ENCODE results near the gene ACTR1B.
A peak's percentile ranks its signal among the peaks of the same experiment; 100 is the strongest.

Gene ACTR1B

GRCh38 chr2:97698530-97698929 is 34.7 kb upstream of the ACTR1B start:
- H3K9me3 ChIP-seq (ENCODE audit: insufficient read depth, low read depth, low read length): no peaks in the 10 kb centered on the region
- no peaks in the 10 kb centered on the region for H3K27me3 ChIP-seq (ENCODE audit: insufficient read depth, low read length, poor library complexity, severe bottlenecking)
- H3K9me2 ChIP-seq (replicated peaks; ENCODE audit: low read depth, low read length): no peaks in the 10 kb centered on the region
- TF ChIP-seq EZH2phosphoT487 (IDR thresholded peaks at IDR 0.05; ENCODE audit: borderline replicate concordance): no peak
- TF ChIP-seq CTCF (conservative IDR thresholded peaks at IDR 0.05; ENCODE audit: low read length): no peak
- no peaks in the 10 kb centered on the region for H3K79me2 ChIP-seq (ENCODE audit: insufficient read depth, low read length)
- H3K36me3 ChIP-seq (ENCODE audit: insufficient read depth, low read length): no peaks in the 10 kb centered on the region
- H3K9ac ChIP-seq (ENCODE audit: low read depth, low read length, poor library complexity, severe bottlenecking): no peak overlapping the region
- H2AFZ ChIP-seq (ENCODE audit: low read length): no peak overlapping the region
- no peaks in the 10 kb centered on the region for H3F3A ChIP-seq (ENCODE audit: low read depth)
- no peaks in the 10 kb centered on the region for H4K20me1 ChIP-seq (ENCODE audit: insufficient read depth, low read length, poor library complexity, severe bottlenecking)
- no peak overlapping the region for H3K4me3 ChIP-seq (ENCODE audit: low read length, poor library complexity, severe bottlenecking)
- H3K4me1 ChIP-seq (ENCODE audit: insufficient read depth, low read length, poor library complexity, severe bottlenecking): peaks cover 31% of the 10 kb centered on the region
- no peak overlapping the region for H3K4me2 ChIP-seq (ENCODE audit: low read depth, low read length, poor library complexity, severe bottlenecking)

- no peak for TF ChIP-seq EZH2phosphoT487 (IDR thresholded peaks at IDR 0.05; ENCODE audit: borderline replicate concordance)
- peak; percentile 93 for TF ChIP-seq CTCF (conservative IDR thresholded peaks at IDR 0.05; ENCODE audit: low read length)
- Histone ChIP-seq H3K36me3 (ENCODE audit: insufficient read depth, low read length) (no peaks in the 10 kb centered on the region), H3K4me2 (ENCODE audit: low read depth, low read length, poor library complexity, severe bottlenecking) (peak overlapping the region; percentile 56), H3K9me3 (ENCODE audit: insufficient read depth, low read depth, low read length) (no peaks in the 10 kb centered on the region), H3K4me3 (ENCODE audit: low read length, poor library complexity, severe bottlenecking) (peak overlapping the region; percentile 50), H3F3A (ENCODE audit: low read depth) (no peaks in the 10 kb centered on the region), H2AFZ (ENCODE audit: low read length) (peak overlapping the region; percentile 85), H3K27me3 (ENCODE audit: insufficient read depth, low read length, poor library complexity, severe bottlenecking) (no peaks in the 10 kb centered on the region), H3K4me1 (ENCODE audit: insufficient read depth, low read length, poor library complexity, severe bottlenecking) (peaks cover 27% of the 10 kb centered on the region), H3K9ac (ENCODE audit: low read depth, low read length, poor library complexity, severe bottlenecking) (peak overlapping the region; percentile 13), H3K79me2 (ENCODE audit: insufficient read depth, low read length) (no peaks in the 10 kb centered on the region), H3K9me2 (replicated peaks; ENCODE audit: low read depth, low read length) (no peaks in the 10 kb centered on the region), H4K20me1 (ENCODE audit: insufficient read depth, low read length, poor library complexity, severe bottlenecking) (no peaks in the 10 kb centered on the region)
These were observed 33.7 kb upstream of the ACTR1B start for GRCh38 chr2:97697252-97698235.

- Histone ChIP-seq H3K4me3 (ENCODE audit: low read length, poor library complexity, severe bottlenecking) (no peak overlapping the region), H3K9me3 (ENCODE audit: insufficient read depth, low read depth, low read length) (no peaks in the 10 kb centered on the region), H3K4me2 (ENCODE audit: low read depth, low read length, poor library complexity, severe bottlenecking) (no peak overlapping the region), H3K79me2 (ENCODE audit: insufficient read depth, low read length) (no peaks in the 10 kb centered on the region), H3K9ac (ENCODE audit: low read depth, low read length, poor library complexity, severe bottlenecking) (no peak overlapping the region), H3K9me2 (replicated peaks; ENCODE audit: low read depth, low read length) (no peaks in the 10 kb centered on the region), H3K27me3 (ENCODE audit: insufficient read depth, low read length, poor library complexity, severe bottlenecking) (no peaks in the 10 kb centered on the region), H4K20me1 (ENCODE audit: insufficient read depth, low read length, poor library complexity, severe bottlenecking) (no peaks in the 10 kb centered on the region), H3F3A (ENCODE audit: low read depth) (no peaks in the 10 kb centered on the region), H3K36me3 (ENCODE audit: insufficient read depth, low read length) (no peaks in the 10 kb centered on the region), H2AFZ (ENCODE audit: low read length) (no peak overlapping the region), H3K4me1 (ENCODE audit: insufficient read depth, low read length, poor library complexity, severe bottlenecking) (peaks cover 9% of the 10 kb centered on the region)
- TF ChIP-seq EZH2phosphoT487 (IDR thresholded peaks at IDR 0.05; ENCODE audit: borderline replicate concordance): no peak
- no peak for TF ChIP-seq CTCF (conservative IDR thresholded peaks at IDR 0.05; ENCODE audit: low read length)
These were observed 31.9 kb upstream of the ACTR1B start for GRCh38 chr2:97695744-97696143.

Measured in Loucy (cell line).